OCI-LY1 (cell line): ENCODE results near the gene GAD1.

ENCODE experiments used
- H2AFZ ChIP-seq: fragments of 200-600 bp; sonication (generic), shearing (Covaris generic); 2 replicates; pipeline ENCODE4 v1.6.0; 2014; ENCODE audit warnings: antibody characterized with exemption, mild to moderate bottlenecking, low read length
- H3F3A ChIP-seq: fragments of 200-600 bp; sonication (generic), shearing (Covaris generic); 2 replicates; pipeline ENCODE4 v1.6.0; 2014; ENCODE audit warnings: mild to moderate bottlenecking, antibody characterized with exemption, low read length, moderate library complexity; ENCODE audit not compliant: insufficient read depth
- H3K27ac ChIP-seq: fragments of 200-600 bp; sonication (generic); 2 replicates; pipeline ENCODE4 v1.5.1; 2014; ENCODE audit warnings: low read length, mixed run types, mild to moderate bottlenecking, low read depth; ENCODE audit not compliant: poor library complexity, severe bottlenecking
- H3K27me3 ChIP-seq: fragments of 200-600 bp; sonication (generic); 2 replicates; pipeline ENCODE4 v1.6.0; 2014; ENCODE audit warnings: antibody characterized with exemption, mild to moderate bottlenecking, low read length, moderate library complexity; ENCODE audit not compliant: insufficient read depth
- H3K36me3 ChIP-seq: fragments of 200-600 bp; sonication (generic); 2 replicates; pipeline ENCODE4 v1.6.1; 2014; ENCODE audit warnings: mild to moderate bottlenecking, antibody characterized with exemption, low read length, moderate library complexity, mixed read lengths; ENCODE audit not compliant: insufficient read depth
- H3K4me1 ChIP-seq: fragments of 200-600 bp; sonication (generic); 2 replicates; pipeline ENCODE4 v1.5.1; 2014; ENCODE audit warnings: mild to moderate bottlenecking, low read length, moderate library complexity; ENCODE audit not compliant: insufficient read depth, severe bottlenecking
- H3K4me2 ChIP-seq: fragments of 200-600 bp; sonication (generic), shearing (Covaris generic); 2 replicates; pipeline ENCODE4 v1.6.1; 2014; ENCODE audit warnings: low read length
- H3K4me3 ChIP-seq: fragments of 200-600 bp; sonication (generic); 2 replicates; pipeline ENCODE4 v1.5.1; 2014; ENCODE audit warnings: low read length, low read depth, mild to moderate bottlenecking, mixed read lengths; ENCODE audit not compliant: poor library complexity, severe bottlenecking
- H3K79me2 ChIP-seq: fragments of 200-600 bp; shearing (Covaris generic); 2 replicates; pipeline ENCODE4 v1.6.1; 2016; ENCODE audit warnings: mixed run types, low read length, mixed read lengths; ENCODE audit not compliant: insufficient read depth
- H3K9ac ChIP-seq: fragments of 200-600 bp; sonication (generic), shearing (Covaris generic); 2 replicates; pipeline ENCODE4 v1.6.1; 2014; ENCODE audit warnings: mild to moderate bottlenecking, low read length, mixed read lengths
- H3K9me2 ChIP-seq: fragments of 200-600 bp; sonication (generic), shearing (Covaris generic); 2 replicates; pipeline ENCODE4 v1.6.1; 2014; ENCODE audit warnings: low read depth, mild to moderate bottlenecking, low read length, mixed read lengths
- H3K9me3 ChIP-seq: fragments of 200-600 bp; shearing (Covaris generic); 2 replicates; pipeline ENCODE4 v1.6.1; 2014; ENCODE audit warnings: low read length, mixed read lengths
- H4K20me1 ChIP-seq: fragments of 200-600 bp; sonication (generic), shearing (Covaris generic); 2 replicates; pipeline ENCODE4 v1.6.0; 2016; ENCODE audit warnings: mild to moderate bottlenecking, low read length; ENCODE audit not compliant: insufficient read depth
- CTCF ChIP-seq: fragments of 200-600 bp; sonication (generic), shearing (Covaris generic); IDR thresholded peaks from 2 replicates; pipeline ENCODE4 v1.5.1; 2017; ENCODE audit warnings: mild to moderate bottlenecking, antibody characterized with exemption, low read length, moderate library complexity, mixed read lengths
- EZH2 ChIP-seq: fragments of 200-600 bp; sonication (generic), shearing (Covaris generic); IDR thresholded peaks from 2 replicates; pipeline ENCODE4 v1.8.0; 2017; ENCODE audit warnings: borderline replicate concordance, mixed run types, mild to moderate bottlenecking, antibody characterized with exemption, low read length, moderate library complexity, mixed read lengths

Gene GAD1

GRCh38 chr2:170778900-170779299 is 37.8 kb upstream of the GAD1 start:
- Histone ChIP-seq H3K9me2 (no peaks in the 10 kb centered on the region), H4K20me1 (no peaks in the 10 kb centered on the region), H3K36me3 (no peaks in the 10 kb centered on the region), H3F3A (no peaks in the 10 kb centered on the region), H3K27me3 (no peaks in the 10 kb centered on the region), H2AFZ (no peak overlapping the region), H3K4me2 (no peak overlapping the region), H3K27ac (no peak overlapping the region), H3K4me3 (no peak overlapping the region), H3K9ac (no peak overlapping the region), H3K9me3 (no peaks in the 10 kb centered on the region), H3K79me2 (no peaks in the 10 kb centered on the region), H3K4me1 (peaks cover 6% of the 10 kb centered on the region)
- TF ChIP-seq CTCF = no peak
- TF ChIP-seq EZH2 = no peak

- no peaks in the 10 kb centered on the region for H3K9me3 ChIP-seq
- H3K4me1 ChIP-seq = peaks cover 6% of the 10 kb centered on the region
- H3K36me3 ChIP-seq = no peaks in the 10 kb centered on the region
- no peak overlapping the region for H3K4me3 ChIP-seq
- no peaks in the 10 kb centered on the region for H3K79me2 ChIP-seq
- no peaks in the 10 kb centered on the region for H3K27me3 ChIP-seq
- H3K9me2 ChIP-seq = no peaks in the 10 kb centered on the region
- no peak overlapping the region for H3K9ac ChIP-seq
- no peaks in the 10 kb centered on the region for H4K20me1 ChIP-seq
- H3K4me2 ChIP-seq = no peak overlapping the region
- no peak overlapping the region for H3K27ac ChIP-seq
- no peaks in the 10 kb centered on the region for H3F3A ChIP-seq
- TF ChIP-seq EZH2 (no peak), CTCF (no peak)
- no peak overlapping the region for H2AFZ ChIP-seq
Observed at GRCh38 chr2:170779304-170779703, 37.4 kb upstream of the GAD1 start.

GRCh38 chr2:170782673-170783072 is 34.0 kb upstream of the GAD1 start:
- no peak for TF ChIP-seq CTCF
- no peak for TF ChIP-seq EZH2
- no peak overlapping the region for H3K4me3 ChIP-seq
- H2AFZ ChIP-seq = no peak overlapping the region
- H3K27ac ChIP-seq = no peak overlapping the region
- H3K27me3 ChIP-seq = no peaks in the 10 kb centered on the region
- no peaks in the 10 kb centered on the region for H3F3A ChIP-seq
- no peak overlapping the region for H3K4me2 ChIP-seq
- no peaks in the 10 kb centered on the region for H3K9me2 ChIP-seq
- H3K36me3 ChIP-seq = no peaks in the 10 kb centered on the region
- no peaks in the 10 kb centered on the region for H4K20me1 ChIP-seq
- H3K79me2 ChIP-seq = no peaks in the 10 kb centered on the region
- no peaks in the 10 kb centered on the region for H3K4me1 ChIP-seq
- no peak overlapping the region for H3K9ac ChIP-seq
- no peaks in the 10 kb centered on the region for H3K9me3 ChIP-seq
